ENCODE results near the gene HOXC10.

The HOXC10 gene

GRCh38 chr12:54026640-54027441, 41.9 kb downstream of the HOXC10 start:
- Histone ChIP-seq H3K27ac (ENCODE audit: insufficient read depth, low read depth, low read length, poor library complexity, severe bottlenecking) (no peak overlapping the region), H3K4me1 (ENCODE audit: control insufficient read depth, insufficient read depth, low read length) (no peaks in the 10 kb centered on the region), H3K9me3 (ENCODE audit: control insufficient read depth, low read length) (no peaks in the 10 kb centered on the region), H3K27me3 (ENCODE audit: control insufficient read depth, insufficient read depth, low read length, poor library complexity, severe bottlenecking) (peaks cover 100% of the 10 kb centered on the region), H3K36me3 (ENCODE audit: control insufficient read depth, insufficient read depth, low read length) (no peaks in the 10 kb centered on the region), H3K4me3 (ENCODE audit: insufficient read depth, low read depth, low read length) (no peak overlapping the region)
- 15 to 16% methylated on average over 19 to 20 of the region's 22 CpGs for WGBS, 2 experiments

- H3K27me3 ChIP-seq (ENCODE audit: control insufficient read depth, insufficient read depth, low read length, poor library complexity, severe bottlenecking) = peaks cover 100% of the 10 kb centered on the region
- H3K4me3 ChIP-seq (ENCODE audit: insufficient read depth, low read depth, low read length) = no peak overlapping the region
- 37 to 41% methylated on average over 3 of the region's 3 CpGs for WGBS, 2 experiments
- no peaks in the 10 kb centered on the region for H3K4me1 ChIP-seq (ENCODE audit: control insufficient read depth, insufficient read depth, low read length)
- H3K27ac ChIP-seq (ENCODE audit: insufficient read depth, low read depth, low read length, poor library complexity, severe bottlenecking) = no peak overlapping the region
- H3K36me3 ChIP-seq (ENCODE audit: control insufficient read depth, insufficient read depth, low read length) = no peaks in the 10 kb centered on the region
- H3K9me3 ChIP-seq (ENCODE audit: control insufficient read depth, low read length) = no peaks in the 10 kb centered on the region
Observed at GRCh38 chr12:54027442-54027786, 42.5 kb downstream of the HOXC10 start.

- H3K4me3 ChIP-seq (ENCODE audit: insufficient read depth, low read depth, low read length) = no peak within 1 kb of the TSS
- H3K27me3 ChIP-seq (ENCODE audit: control insufficient read depth, insufficient read depth, low read length, poor library complexity, severe bottlenecking) = peaks cover 100% of the 10 kb centered on the region
- H3K4me1 ChIP-seq (ENCODE audit: control insufficient read depth, insufficient read depth, low read length) = peaks cover 3% of the 10 kb centered on the region
- H3K27ac ChIP-seq (ENCODE audit: insufficient read depth, low read depth, low read length, poor library complexity, severe bottlenecking) = no peak within 1 kb of the TSS
- WGBS, 2 experiments = 6% methylated on average over 36 of the region's 36 CpGs
- H3K9me3 ChIP-seq (ENCODE audit: control insufficient read depth, low read length) = no peaks in the 10 kb centered on the region
- H3K36me3 ChIP-seq (ENCODE audit: control insufficient read depth, insufficient read depth, low read length) = no peaks in the 10 kb centered on the region
Observed at GRCh38 chr12:54028314-54029201, 43.6 kb downstream of the HOXC10 start, which contains the start of gene HOXC6. TSS of gene HOXC6 (plus strand) at chr12:54028440. CDS start at chr12:54028522, 82 bp downstream.

GRCh38 chr12:54029529-54030441, 44.8 kb downstream of the HOXC10 start:
- WGBS, 2 experiments = 1 to 2% methylated on average over 52 to 53 of the region's 53 CpGs

GRCh38 chr12:54030442-54030801, 45.5 kb downstream of the HOXC10 start:
- H3K27me3 ChIP-seq (ENCODE audit: control insufficient read depth, insufficient read depth, low read length, poor library complexity, severe bottlenecking) = peaks cover 100% of the 10 kb centered on the region
- no peak overlapping the region for H3K4me3 ChIP-seq (ENCODE audit: insufficient read depth, low read depth, low read length)
- no peaks in the 10 kb centered on the region for H3K36me3 ChIP-seq (ENCODE audit: control insufficient read depth, insufficient read depth, low read length)
- no peak overlapping the region for H3K27ac ChIP-seq (ENCODE audit: insufficient read depth, low read depth, low read length, poor library complexity, severe bottlenecking)
- H3K9me3 ChIP-seq (ENCODE audit: control insufficient read depth, low read length) = no peaks in the 10 kb centered on the region
- 6 to 21% methylated on average over 5 to 7 of the region's 7 CpGs for WGBS, 2 experiments
- H3K4me1 ChIP-seq (ENCODE audit: control insufficient read depth, insufficient read depth, low read length) = peaks cover 3% of the 10 kb centered on the region

More at GRCh38 chr12:54029529-54030441, 44.8 kb downstream of the HOXC10 start:
- no peak overlapping the region for H3K27ac ChIP-seq (ENCODE audit: insufficient read depth, low read depth, low read length, poor library complexity, severe bottlenecking)
- no peaks in the 10 kb centered on the region for H3K36me3 ChIP-seq (ENCODE audit: control insufficient read depth, insufficient read depth, low read length)
- H3K9me3 ChIP-seq (ENCODE audit: control insufficient read depth, low read length) = no peaks in the 10 kb centered on the region
- H3K4me3 ChIP-seq (ENCODE audit: insufficient read depth, low read depth, low read length) = no peak overlapping the region
- peaks cover 100% of the 10 kb centered on the region for H3K27me3 ChIP-seq (ENCODE audit: control insufficient read depth, insufficient read depth, low read length, poor library complexity, severe bottlenecking)
- peaks cover 3% of the 10 kb centered on the region for H3K4me1 ChIP-seq (ENCODE audit: control insufficient read depth, insufficient read depth, low read length)

- Histone ChIP-seq H3K27ac (ENCODE audit: insufficient read depth, low read depth, low read length, poor library complexity, severe bottlenecking) (no peak overlapping the region), H3K4me3 (ENCODE audit: insufficient read depth, low read depth, low read length) (no peak overlapping the region)
- 2% methylated on average over 46 of the region's 46 CpGs for WGBS, 2 experiments
Observed at GRCh38 chr12:54030889-54031471, 46.0 kb downstream of the HOXC10 start.

GRCh38 chr12:54031480-54031879, 46.5 kb downstream of the HOXC10 start:
- Histone ChIP-seq H3K27me3 (ENCODE audit: control insufficient read depth, insufficient read depth, low read length, poor library complexity, severe bottlenecking) (peaks cover 100% of the 10 kb centered on the region), H3K4me3 (ENCODE audit: insufficient read depth, low read depth, low read length) (no peak overlapping the region), H3K27ac (ENCODE audit: insufficient read depth, low read depth, low read length, poor library complexity, severe bottlenecking) (no peak overlapping the region), H3K4me1 (ENCODE audit: control insufficient read depth, insufficient read depth, low read length) (peaks cover 3% of the 10 kb centered on the region), H3K36me3 (ENCODE audit: control insufficient read depth, insufficient read depth, low read length) (no peaks in the 10 kb centered on the region), H3K9me3 (ENCODE audit: control insufficient read depth, low read length) (no peaks in the 10 kb centered on the region)
- WGBS, 2 experiments = 16% methylated on average over 16 of the region's 16 CpGs

More at GRCh38 chr12:54030889-54031471, 46.0 kb downstream of the HOXC10 start:
- no peaks in the 10 kb centered on the region for H3K9me3 ChIP-seq (ENCODE audit: control insufficient read depth, low read length)
- H3K36me3 ChIP-seq (ENCODE audit: control insufficient read depth, insufficient read depth, low read length) = no peaks in the 10 kb centered on the region
- peaks cover 100% of the 10 kb centered on the region for H3K27me3 ChIP-seq (ENCODE audit: control insufficient read depth, insufficient read depth, low read length, poor library complexity, severe bottlenecking)
- peaks cover 3% of the 10 kb centered on the region for H3K4me1 ChIP-seq (ENCODE audit: control insufficient read depth, insufficient read depth, low read length)

GRCh38 chr12:54032086-54032619, 47.2 kb downstream of the HOXC10 start:
- H3K4me3 ChIP-seq (ENCODE audit: insufficient read depth, low read depth, low read length) = no peak overlapping the region
- no peak overlapping the region for H3K27ac ChIP-seq (ENCODE audit: insufficient read depth, low read depth, low read length, poor library complexity, severe bottlenecking)
- H3K9me3 ChIP-seq (ENCODE audit: control insufficient read depth, low read length) = no peaks in the 10 kb centered on the region
- peaks cover 3% of the 10 kb centered on the region for H3K4me1 ChIP-seq (ENCODE audit: control insufficient read depth, insufficient read depth, low read length)
- WGBS, 2 experiments = 29 to 31% methylated on average over 6 of the region's 6 CpGs
- no peaks in the 10 kb centered on the region for H3K36me3 ChIP-seq (ENCODE audit: control insufficient read depth, insufficient read depth, low read length)
- peaks cover 100% of the 10 kb centered on the region for H3K27me3 ChIP-seq (ENCODE audit: control insufficient read depth, insufficient read depth, low read length, poor library complexity, severe bottlenecking)

- peaks cover 100% of the 10 kb centered on the region for H3K27me3 ChIP-seq (ENCODE audit: control insufficient read depth, insufficient read depth, low read length, poor library complexity, severe bottlenecking)
- no peak within 1 kb of the TSS for H3K27ac ChIP-seq (ENCODE audit: insufficient read depth, low read depth, low read length, poor library complexity, severe bottlenecking)
Observed at GRCh38 chr12:54032627-54033100, 47.7 kb downstream of the HOXC10 start, which contains the start of gene HOXC5. TSS of gene HOXC5 (plus strand) at chr12:54033050. CDS start at chr12:54033123, 73 bp downstream.

More at GRCh38 chr12:54032627-54033100, 47.7 kb downstream of the HOXC10 start, which contains the start of gene HOXC5:
- Histone ChIP-seq H3K36me3 (ENCODE audit: control insufficient read depth, insufficient read depth, low read length) (no peaks in the 10 kb centered on the region), H3K4me3 (ENCODE audit: insufficient read depth, low read depth, low read length) (no peak within 1 kb of the TSS), H3K4me1 (ENCODE audit: control insufficient read depth, insufficient read depth, low read length) (peaks cover 3% of the 10 kb centered on the region), H3K9me3 (ENCODE audit: control insufficient read depth, low read length) (no peaks in the 10 kb centered on the region)
- WGBS, 2 experiments = 3 to 4% methylated on average over 12 of the region's 12 CpGs

Measured in ectodermal cell (in vitro differentiated cells).